ENCODE data around the gene TBX3.

- no peak; the same call in 1 of the 2 replicates for TF ChIP-seq CTCF (IDR thresholded peaks at IDR 0.05; ENCODE audit: low read depth, low read length)
- no peak for TF ChIP-seq EZH2phosphoT487 (IDR thresholded peaks at IDR 0.05; ENCODE audit: low read depth)
These were observed 47.1 kb downstream of the TBX3 start for GRCh38 chr12:114636723-114637480.
